SK-MEL-5 (cell line): ENCODE data around the gene RHOJ. TPM values are rescaled to one million over a fixed set of nuclear protein-coding genes. Genes with fewer than 3 reads are reported as not detected.
A peak's percentile ranks its signal among the peaks of the same experiment; 100 is the strongest.

Experiments
- DNase-seq: peaks from one replicate; pipeline ENCODE4 v3.0.0-alpha.2; 2016; ENCODE audit warnings: low read depth, low spot score
- in situ Hi-C: cut with HindIII; loops from 2 replicates; pipeline ENCODE4 v1.10.0; 2016; ENCODE audit warnings: low sequenced_read_pairs, high pct_unique_total_duplicates, low pct_unique_long_range_greater_than_20kb
- total RNA-seq: library from RNA; depleted of rRNA; stranded (reverse); fragments of >200 nt; shearing (Covaris generic); gene quantifications from 2 replicates; pipeline ENCODE4 v1.2.3, GENCODE V29; 2014

The RHOJ gene
- total RNA-seq, 1 experiment from 2014 or later, result 7.3 TPM

GRCh38 chr14:63200767-63201166 lies 3.5 kb upstream of the RHOJ start:
- in situ Hi-C loops, result no loop called here
- no peak for DNase-seq

- in situ Hi-C loops, result no loop called here
- DNase-seq, result no peak
Observed at GRCh38 chr14:63203015-63203414, 1.2 kb upstream of the RHOJ start.

- DNase-seq, result peak; percentile 98
- in situ Hi-C loops, result no loop called here
Observed at GRCh38 chr14:63203618-63204406, 431 bp upstream of the RHOJ start.

GRCh38 chr14:63205044-63205575 lies 867 bp downstream of the RHOJ start:
- no peak for DNase-seq
- in situ Hi-C loops, result no loop called here

- in situ Hi-C loops, result no loop called here
- no peak for DNase-seq
Observed at GRCh38 chr14:63205866-63206265, 1.6 kb downstream of the RHOJ start.

- in situ Hi-C loops, result no loop called here
- DNase-seq, result no peak
Observed at GRCh38 chr14:63209160-63209559, 4.9 kb downstream of the RHOJ start.

GRCh38 chr14:63210812-63211211 lies 6.6 kb downstream of the RHOJ start:
- in situ Hi-C loops, result no loop called here
- DNase-seq, result no peak

GRCh38 chr14:63212209-63212608 lies 8.0 kb downstream of the RHOJ start:
- DNase-seq, result peak; percentile 27
- in situ Hi-C loops, result no loop called here

- in situ Hi-C loops, result no loop called here
- DNase-seq, result no peak
Observed at GRCh38 chr14:63212776-63213500, 8.7 kb downstream of the RHOJ start.

- in situ Hi-C loops, result no loop called here
- no peak for DNase-seq
Observed at GRCh38 chr14:63214417-63215196, 10.4 kb downstream of the RHOJ start.

GRCh38 chr14:63220526-63220925 lies 16.3 kb downstream of the RHOJ start:
- in situ Hi-C loops, result no loop called here
- no peak for DNase-seq

GRCh38 chr14:63223596-63223995 lies 19.4 kb downstream of the RHOJ start:
- no peak for DNase-seq
- in situ Hi-C loops, result no loop called here

- in situ Hi-C loops, result no loop called here
- DNase-seq, result no peak
Observed at GRCh38 chr14:63224196-63224595, 20.0 kb downstream of the RHOJ start.

- in situ Hi-C loops, result no loop called here
- no peak for DNase-seq
Observed at GRCh38 chr14:63228217-63228616, 24.0 kb downstream of the RHOJ start.

- no peak for DNase-seq
- in situ Hi-C loops, result no loop called here
Observed at GRCh38 chr14:63229330-63230059, 25.3 kb downstream of the RHOJ start.

- in situ Hi-C loops, result no loop called here
- no peak for DNase-seq
Observed at GRCh38 chr14:63231766-63232165, 27.5 kb downstream of the RHOJ start.

GRCh38 chr14:63237791-63238190 lies 33.5 kb downstream of the RHOJ start:
- in situ Hi-C loops, result no loop called here
- no peak for DNase-seq

- in situ Hi-C loops, result no loop called here
- no peak for DNase-seq
Observed at GRCh38 chr14:63240221-63240620, 36.0 kb downstream of the RHOJ start.
